K562 (cell line): ENCODE measurements around the gene GSTO2. TPM values are rescaled to one million over a fixed set of nuclear protein-coding genes. Genes with fewer than 3 reads are reported as not detected.

Source experiments
- ARID2 ChIP-seq: fragments of 450-650 bp; IDR thresholded peaks from 2 replicates; pipeline ENCODE4 v1.6.1; 2017; ENCODE audit warnings: antibody characterized with exemption, mild to moderate bottlenecking
- ASH1L ChIP-seq: fragments of 450-650 bp; IDR thresholded peaks from 2 replicates; pipeline ENCODE4 v1.6.1; 2018; ENCODE audit warnings: borderline replicate concordance, mild to moderate bottlenecking, low read depth; ENCODE audit not compliant: partially characterized antibody
- CREM ChIP-seq: IDR thresholded peaks from 2 replicates; pipeline ENCODE4 v1.6.1; 2014; ENCODE audit warnings: antibody characterized with exemption, low read depth
- ESRRA ChIP-seq: fragments of 450-650 bp; IDR thresholded peaks from 2 replicates; pipeline ENCODE4 v1.6.1; 2014; ENCODE audit warnings: low read depth, mild to moderate bottlenecking, moderate library complexity, borderline replicate concordance
- KLF10 ChIP-seq: fragments of 250-450 bp; sonication (Bioruptor Pico); IDR thresholded peaks from 2 replicates; pipeline ENCODE4 v1.6.1; 2021; ENCODE audit warnings: matching md5 sums
- RBM17 ChIP-seq: fragments of 200-400 bp; formaldehyde crosslinking; IDR thresholded peaks from 2 replicates; pipeline ENCODE4 v1.6.1; 2017; ENCODE audit warnings: low read depth, mild to moderate bottlenecking, low read length, borderline replicate concordance
- SAFB ChIP-seq: fragments of 200-400 bp; formaldehyde crosslinking; IDR thresholded peaks from 2 replicates; pipeline ENCODE4 v1.6.1; 2017; ENCODE audit warnings: low read depth, low read length, borderline replicate concordance
- SRF ChIP-seq, 2 experiments: fragments of 250-450, 450-650 bp in 1 of 2; sonication (Bioruptor Pico) in 1 of 2; sonication (generic) in 1 of 2; formaldehyde crosslinking; IDR thresholded peaks; 2 replicates each; pipeline versions ENCODE4 v1.5.0 to v1.5.1; 2020 to 2022; ENCODE audit warnings: mild to moderate bottlenecking in 1 of 2, missing genetic modification reagents in 1 of 2
- ZNF354B ChIP-seq: fragments of 250-450 bp; sonication (Bioruptor Pico); IDR thresholded peaks from 2 replicates; pipeline ENCODE4 v1.4.0; 2020
- ZNF431 ChIP-seq: sonication (generic); formaldehyde crosslinking; IDR thresholded peaks from 2 replicates; pipeline ENCODE4 v1.8.0; 2022; ENCODE audit warnings: mild to moderate bottlenecking, missing genetic modification reagents
- polyA plus RNA-seq, 8 experiments: library from polyadenylated mRNA; depleted of rRNA in 4 of 8; stranded (reverse) in 5 of 8; unstranded in 3 of 8; fragments of >200 nt; fragmentation: Nextera tagmentation in 2 of 8; fragmentation: Illumina TruSeq in 1 of 8; extraction: Ambion mirVana in 2 of 8; extraction: Trizol in 1 of 8; gene quantifications; 2 replicates each; pipeline versions ENCODE4 v1.2.1 to v1.2.3, GENCODE V29; 2011 to 2014; ENCODE audit warnings: inconsistent platforms in 1 of 8, missing spikeins in 1 of 8
- total RNA-seq, 7 experiments: library from RNA; depleted of rRNA in 6 of 7; stranded (reverse); fragments of >200 nt in 6 of 7; fragmentation: Illumina TruSeq in 2 of 7; extraction: Trizol in 2 of 7; gene quantifications; 2 replicates each; pipeline versions ENCODE4 v1.2.1 to v1.2.3, GENCODE V29; 2011 to 2021; ENCODE audit warnings: low replicate concordance in 1 of 7
- TF ChIP-seq, protein P1 (sequence below): sonication (generic); formaldehyde crosslinking; IDR thresholded peaks from 2 replicates; pipeline ENCODE4 v1.8.1; 2022; ENCODE audit warnings: missing genetic modification reagents
- TF ChIP-seq, protein P2 (sequence below): fragments of 450-650 bp; IDR thresholded peaks from 2 replicates; pipeline ENCODE4 v1.6.1; 2018; ENCODE audit not compliant: partially characterized antibody
- TF ChIP-seq, protein P3 (sequence below), 2 experiments: fragments of 450-650 bp in 1 of 2; sonication (generic) in 1 of 2; formaldehyde crosslinking in 1 of 2; IDR thresholded peaks in 1 of 2; conservative IDR thresholded peaks in 1 of 2; 2 replicates each; pipeline versions ENCODE4 v1.6.1 to v1.8.1; 2016 to 2023; ENCODE audit warnings: mild to moderate bottlenecking in 2 of 2, moderate library complexity in 2 of 2, inconsistent platforms in 1 of 2, missing genetic modification reagents in 1 of 2
- TF ChIP-seq, protein P4 (sequence below): fragments of 450-650 bp; IDR thresholded peaks from 2 replicates; pipeline ENCODE4 v1.6.1; 2016
- TF ChIP-seq, protein P5 (sequence below), 2 experiments: fragments of 450-650 bp; conservative IDR thresholded peaks; 2 replicates each; pipeline ENCODE4 v1.6.1; 2017; ENCODE audit warnings: mild to moderate bottlenecking in 2 of 2, moderate library complexity in 2 of 2
- TF ChIP-seq, protein P6 (sequence below): sonication (generic); formaldehyde crosslinking; IDR thresholded peaks from 2 replicates; pipeline ENCODE4 v1.8.0; 2023; ENCODE audit warnings: mild to moderate bottlenecking, missing genetic modification reagents

The GSTO2 gene
- total and polyA plus RNA-seq, 9 of the 15 experiments (the other 6 are each of a cell fraction or from before 2014, with no cell fraction given) = 0.18 to 1.8 (median 0.90) TPM

DNA sequence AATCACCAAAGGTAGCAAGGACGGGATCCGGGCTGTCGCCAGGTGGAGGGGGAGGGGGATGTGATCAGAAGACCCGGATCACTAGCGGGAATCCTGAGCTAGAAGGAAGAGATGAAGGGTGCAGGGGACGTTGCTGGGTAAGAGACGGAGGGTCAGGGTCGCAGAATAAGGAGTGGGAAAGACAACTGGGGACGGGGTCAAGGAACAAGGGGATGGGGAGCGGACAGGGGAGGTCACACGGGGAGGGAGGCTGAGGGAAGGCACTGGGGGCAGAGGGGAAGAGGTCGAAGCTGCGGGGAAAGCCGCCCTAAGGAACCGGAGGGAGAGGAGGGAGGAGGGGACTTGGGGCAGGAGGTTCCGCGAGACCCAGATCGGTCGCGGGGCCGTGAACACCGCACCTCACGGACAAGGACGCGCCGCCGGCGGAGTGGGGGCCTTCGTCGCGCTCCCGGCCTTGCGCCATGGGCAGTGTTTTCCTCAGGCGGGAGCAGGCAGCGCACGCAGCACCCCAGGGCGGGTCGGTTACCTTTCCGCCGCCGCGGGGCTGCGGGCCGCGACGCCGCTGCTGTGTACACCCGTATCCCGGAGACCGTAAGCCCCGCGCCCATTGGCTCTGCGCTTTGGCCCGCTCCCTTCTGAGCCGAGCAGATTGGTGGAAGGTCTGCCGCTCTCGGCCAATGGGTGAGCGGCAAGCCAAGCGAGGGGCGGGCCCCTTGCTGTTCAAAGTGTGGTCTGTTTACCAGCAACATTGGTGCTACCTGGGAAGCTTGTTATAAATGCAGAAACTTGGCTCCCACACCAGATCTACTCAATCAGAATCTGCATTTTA is 37.0 kb upstream of the GSTO2 start, which contains the start of gene CFAP43 (continued):
- TF ChIP-seq, protein P1, sequence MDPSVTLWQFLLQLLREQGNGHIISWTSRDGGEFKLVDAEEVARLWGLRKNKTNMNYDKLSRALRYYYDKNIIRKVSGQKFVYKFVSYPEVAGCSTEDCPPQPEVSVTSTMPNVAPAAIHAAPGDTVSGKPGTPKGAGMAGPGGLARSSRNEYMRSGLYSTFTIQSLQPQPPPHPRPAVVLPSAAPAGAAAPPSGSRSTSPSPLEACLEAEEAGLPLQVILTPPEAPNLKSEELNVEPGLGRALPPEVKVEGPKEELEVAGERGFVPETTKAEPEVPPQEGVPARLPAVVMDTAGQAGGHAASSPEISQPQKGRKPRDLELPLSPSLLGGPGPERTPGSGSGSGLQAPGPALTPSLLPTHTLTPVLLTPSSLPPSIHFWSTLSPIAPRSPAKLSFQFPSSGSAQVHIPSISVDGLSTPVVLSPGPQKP (CRISPR knock-in tag) = no peak
- no peak for TF ChIP-seq KLF10 (CRISPR knock-in tag)
- TF ChIP-seq, protein P2, sequence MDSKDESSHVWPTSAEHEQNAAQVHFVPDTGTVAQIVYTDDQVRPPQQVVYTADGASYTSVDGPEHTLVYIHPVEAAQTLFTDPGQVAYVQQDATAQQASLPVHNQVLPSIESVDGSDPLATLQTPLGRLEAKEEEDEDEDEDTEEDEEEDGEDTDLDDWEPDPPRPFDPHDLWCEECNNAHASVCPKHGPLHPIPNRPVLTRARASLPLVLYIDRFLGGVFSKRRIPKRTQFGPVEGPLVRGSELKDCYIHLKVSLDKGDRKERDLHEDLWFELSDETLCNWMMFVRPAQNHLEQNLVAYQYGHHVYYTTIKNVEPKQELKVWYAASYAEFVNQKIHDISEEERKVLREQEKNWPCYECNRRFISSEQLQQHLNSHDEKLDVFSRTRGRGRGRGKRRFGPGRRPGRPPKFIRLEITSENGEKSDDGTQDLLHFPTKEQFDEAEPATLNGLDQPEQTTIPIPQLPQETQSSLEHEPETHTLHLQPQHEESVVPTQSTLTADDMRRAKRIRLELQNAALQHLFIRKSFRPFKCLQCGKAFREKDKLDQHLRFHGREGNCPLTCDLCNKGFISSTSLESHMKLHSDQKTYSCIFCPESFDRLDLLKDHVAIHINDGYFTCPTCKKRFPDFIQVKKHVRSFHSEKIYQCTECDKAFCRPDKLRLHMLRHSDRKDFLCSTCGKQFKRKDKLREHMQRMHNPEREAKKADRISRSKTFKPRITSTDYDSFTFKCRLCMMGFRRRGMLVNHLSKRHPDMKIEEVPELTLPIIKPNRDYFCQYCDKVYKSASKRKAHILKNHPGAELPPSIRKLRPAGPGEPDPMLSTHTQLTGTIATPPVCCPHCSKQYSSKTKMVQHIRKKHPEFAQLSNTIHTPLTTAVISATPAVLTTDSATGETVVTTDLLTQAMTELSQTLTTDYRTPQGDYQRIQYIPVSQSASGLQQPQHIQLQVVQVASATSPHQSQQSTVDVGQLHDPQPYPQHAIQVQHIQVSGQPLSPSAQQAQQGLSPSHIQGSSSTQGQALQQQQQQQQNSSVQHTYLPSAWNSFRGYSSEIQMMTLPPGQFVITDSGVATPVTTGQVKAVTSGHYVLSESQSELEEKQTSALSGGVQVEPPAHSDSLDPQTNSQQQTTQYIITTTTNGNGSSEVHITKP = peak; percentile 20
- peak; percentile 47; the same call in 1 of the 2 replicates for TF ChIP-seq CREM
- peak; percentile 88 for TF ChIP-seq ASH1L
- TF ChIP-seq, protein P3, sequence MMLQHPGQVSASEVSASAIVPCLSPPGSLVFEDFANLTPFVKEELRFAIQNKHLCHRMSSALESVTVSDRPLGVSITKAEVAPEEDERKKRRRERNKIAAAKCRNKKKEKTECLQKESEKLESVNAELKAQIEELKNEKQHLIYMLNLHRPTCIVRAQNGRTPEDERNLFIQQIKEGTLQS (IDR thresholded peaks at IDR 0.05) = no peak
- TF ChIP-seq, protein P3 (CRISPR knock-in tag; conservative IDR thresholded peaks at IDR 0.05) = no peak
- TF ChIP-seq ESRRA = 0 out of 2 replicates have a peak, but pooled peaks have one; percentile 19
- TF ChIP-seq SAFB = no peak
- TF ChIP-seq SRF (CRISPR knock-in tag; IDR thresholded peaks at IDR 0.05) = no peak
- TF ChIP-seq, protein P4, sequence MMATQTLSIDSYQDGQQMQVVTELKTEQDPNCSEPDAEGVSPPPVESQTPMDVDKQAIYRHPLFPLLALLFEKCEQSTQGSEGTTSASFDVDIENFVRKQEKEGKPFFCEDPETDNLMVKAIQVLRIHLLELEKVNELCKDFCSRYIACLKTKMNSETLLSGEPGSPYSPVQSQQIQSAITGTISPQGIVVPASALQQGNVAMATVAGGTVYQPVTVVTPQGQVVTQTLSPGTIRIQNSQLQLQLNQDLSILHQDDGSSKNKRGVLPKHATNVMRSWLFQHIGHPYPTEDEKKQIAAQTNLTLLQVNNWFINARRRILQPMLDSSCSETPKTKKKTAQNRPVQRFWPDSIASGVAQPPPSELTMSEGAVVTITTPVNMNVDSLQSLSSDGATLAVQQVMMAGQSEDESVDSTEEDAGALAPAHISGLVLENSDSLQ = no peak
- TF ChIP-seq RBM17 = no peak
- no peak for TF ChIP-seq ZNF431 (CRISPR knock-in tag)
- TF ChIP-seq ZNF354B (CRISPR knock-in tag) = no peak
- TF ChIP-seq, protein P5, sequence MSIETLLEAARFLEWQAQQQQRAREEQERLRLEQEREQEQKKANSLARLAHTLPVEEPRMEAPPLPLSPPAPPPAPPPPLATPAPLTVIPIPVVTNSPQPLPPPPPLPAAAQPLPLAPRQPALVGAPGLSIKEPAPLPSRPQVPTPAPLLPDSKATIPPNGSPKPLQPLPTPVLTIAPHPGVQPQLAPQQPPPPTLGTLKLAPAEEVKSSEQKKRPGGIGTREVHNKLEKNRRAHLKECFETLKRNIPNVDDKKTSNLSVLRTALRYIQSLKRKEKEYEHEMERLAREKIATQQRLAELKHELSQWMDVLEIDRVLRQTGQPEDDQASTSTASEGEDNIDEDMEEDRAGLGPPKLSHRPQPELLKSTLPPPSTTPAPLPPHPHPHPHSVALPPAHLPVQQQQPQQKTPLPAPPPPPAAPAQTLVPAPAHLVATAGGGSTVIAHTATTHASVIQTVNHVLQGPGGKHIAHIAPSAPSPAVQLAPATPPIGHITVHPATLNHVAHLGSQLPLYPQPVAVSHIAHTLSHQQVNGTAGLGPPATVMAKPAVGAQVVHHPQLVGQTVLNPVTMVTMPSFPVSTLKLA (conservative IDR thresholded peaks at IDR 0.05) = peak; percentile 43 to 84; a peak in 3 of 4 replicates
- TF ChIP-seq, protein P6, sequence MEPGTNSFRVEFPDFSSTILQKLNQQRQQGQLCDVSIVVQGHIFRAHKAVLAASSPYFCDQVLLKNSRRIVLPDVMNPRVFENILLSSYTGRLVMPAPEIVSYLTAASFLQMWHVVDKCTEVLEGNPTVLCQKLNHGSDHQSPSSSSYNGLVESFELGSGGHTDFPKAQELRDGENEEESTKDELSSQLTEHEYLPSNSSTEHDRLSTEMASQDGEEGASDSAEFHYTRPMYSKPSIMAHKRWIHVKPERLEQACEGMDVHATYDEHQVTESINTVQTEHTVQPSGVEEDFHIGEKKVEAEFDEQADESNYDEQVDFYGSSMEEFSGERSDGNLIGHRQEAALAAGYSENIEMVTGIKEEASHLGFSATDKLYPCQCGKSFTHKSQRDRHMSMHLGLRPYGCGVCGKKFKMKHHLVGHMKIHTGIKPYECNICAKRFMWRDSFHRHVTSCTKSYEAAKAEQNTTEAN = no peak
- TF ChIP-seq ARID2 = no peak
